Measurements from ENCODE around the gene NUDCD3.

Gene NUDCD3

DNA sequence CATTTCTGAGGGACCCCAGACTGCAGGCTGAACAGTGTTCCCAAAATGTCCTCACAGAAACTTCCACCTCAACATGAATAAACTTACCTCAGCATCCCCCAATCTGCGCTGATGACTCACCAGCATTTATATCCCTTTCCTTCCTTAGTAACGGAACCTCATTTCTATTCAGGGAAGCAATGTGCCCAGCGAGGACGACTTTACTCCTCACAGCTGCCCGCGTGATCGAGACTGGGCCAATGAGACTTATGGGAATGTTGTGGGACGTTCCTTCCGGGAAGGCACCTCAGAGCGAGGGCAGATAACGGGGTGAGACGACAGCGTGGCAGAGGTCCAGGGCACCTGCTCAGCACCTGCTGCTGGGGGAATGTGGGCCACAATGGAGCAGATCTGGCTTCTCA lies 91.9 kb downstream of the NUDCD3 start:
- no peak for DNase-seq

DNA sequence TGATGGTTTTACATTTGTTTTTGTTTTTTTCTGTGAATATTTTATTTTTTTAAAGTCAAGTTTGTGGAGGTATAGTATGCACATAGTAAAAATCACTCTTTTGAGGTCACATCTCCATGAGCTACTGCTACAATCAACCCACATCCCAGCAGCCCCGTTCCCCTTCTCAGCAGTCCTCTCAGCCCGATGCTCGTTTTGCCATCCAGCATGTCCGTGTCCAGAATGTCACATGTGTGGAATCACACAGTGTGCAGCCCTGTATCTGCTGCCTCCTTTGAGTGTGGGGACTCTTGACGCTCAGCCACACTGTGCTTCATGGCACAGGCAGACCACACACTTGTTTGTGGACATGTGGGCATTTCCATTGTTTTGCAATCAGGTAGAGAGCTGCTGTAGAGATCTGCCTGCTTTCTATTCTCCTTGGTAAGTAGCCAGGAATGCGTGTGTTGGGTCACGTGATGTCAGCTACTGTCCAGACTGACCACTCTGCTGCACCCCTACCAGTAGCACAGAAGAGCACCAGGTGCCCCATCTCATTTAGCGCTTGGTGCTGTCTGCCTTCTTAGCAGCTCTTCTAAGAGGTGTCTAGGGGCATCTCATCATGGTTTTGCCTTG lies 93.4 kb downstream of the NUDCD3 start:
- DNase-seq: no peak

DNA sequence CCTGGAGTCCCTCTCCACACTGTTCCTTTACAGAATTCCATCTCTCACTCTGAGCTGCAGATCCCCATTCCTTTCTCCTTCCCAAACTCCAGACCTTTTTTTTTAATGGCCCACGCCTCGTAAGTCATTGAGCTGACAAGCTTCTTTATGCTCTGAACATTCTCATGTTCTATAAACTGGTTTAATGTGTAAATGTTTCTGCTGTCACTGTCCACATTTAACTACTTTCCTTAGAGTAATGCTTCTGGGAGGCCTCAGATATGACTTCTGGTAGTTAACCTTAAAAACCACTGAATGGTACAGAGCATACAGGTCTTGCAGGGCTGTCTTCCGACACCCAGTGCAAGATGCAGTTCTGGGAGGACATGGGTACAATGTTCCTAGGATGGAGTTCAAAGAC lies 94.0 kb downstream of the NUDCD3 start:
- no peak for DNase-seq

DNA sequence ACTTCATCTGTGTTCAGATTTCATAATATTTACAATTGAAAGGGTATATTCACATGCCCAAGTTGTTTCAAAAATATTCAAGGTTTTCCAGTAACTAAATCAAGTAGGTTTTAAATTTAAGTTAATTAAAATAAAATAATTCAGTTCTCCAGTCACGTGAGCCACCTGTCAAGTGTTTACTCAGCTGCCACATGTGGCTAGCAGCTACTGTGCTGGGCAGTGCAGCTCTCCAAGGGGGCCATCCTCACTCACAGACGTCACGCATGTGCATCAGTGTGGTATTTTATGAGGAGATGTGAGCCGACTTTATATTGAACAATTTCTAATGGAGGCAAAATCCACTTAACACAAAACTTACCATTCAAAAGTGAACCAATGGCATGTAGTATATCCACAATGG lies 95.4 kb downstream of the NUDCD3 start:
- DNase-seq: no peak

DNA sequence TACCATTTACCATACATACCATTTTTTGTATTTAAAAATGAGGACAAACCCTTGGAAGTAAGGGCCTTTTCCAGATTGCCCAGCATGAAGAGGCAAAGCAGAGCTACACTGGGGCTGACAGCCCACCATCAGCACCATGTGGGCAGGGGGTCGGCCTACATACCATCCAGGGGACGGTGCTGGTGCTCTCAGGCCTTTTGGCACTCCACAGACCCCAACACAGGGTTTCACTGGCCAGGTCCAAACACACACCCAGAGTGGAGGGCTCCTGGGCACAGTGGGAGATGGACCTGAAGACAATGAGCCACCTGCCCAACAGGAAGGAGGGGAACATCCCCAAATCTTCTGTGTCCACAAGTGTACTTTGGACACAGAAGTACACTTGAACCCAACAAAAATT lies 95.8 kb downstream of the NUDCD3 start:
- no peak for DNase-seq

DNA sequence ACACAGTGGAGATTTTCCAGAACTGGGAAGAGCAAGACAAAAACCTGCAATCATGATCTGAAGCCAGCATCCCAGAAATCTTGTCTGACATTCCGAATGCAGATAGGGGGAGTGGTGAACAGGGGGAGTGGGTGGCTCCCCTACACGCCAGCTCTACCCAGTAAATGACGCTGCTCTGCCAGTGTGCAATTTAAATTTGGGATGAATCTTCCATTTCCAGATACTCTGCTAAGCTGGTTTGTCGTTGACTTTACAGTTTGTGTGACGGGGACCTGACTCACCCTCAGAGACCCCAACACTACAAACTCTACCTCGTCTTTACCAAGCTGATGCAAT lies 96.4 kb downstream of the NUDCD3 start:
- no peak for DNase-seq

DNA sequence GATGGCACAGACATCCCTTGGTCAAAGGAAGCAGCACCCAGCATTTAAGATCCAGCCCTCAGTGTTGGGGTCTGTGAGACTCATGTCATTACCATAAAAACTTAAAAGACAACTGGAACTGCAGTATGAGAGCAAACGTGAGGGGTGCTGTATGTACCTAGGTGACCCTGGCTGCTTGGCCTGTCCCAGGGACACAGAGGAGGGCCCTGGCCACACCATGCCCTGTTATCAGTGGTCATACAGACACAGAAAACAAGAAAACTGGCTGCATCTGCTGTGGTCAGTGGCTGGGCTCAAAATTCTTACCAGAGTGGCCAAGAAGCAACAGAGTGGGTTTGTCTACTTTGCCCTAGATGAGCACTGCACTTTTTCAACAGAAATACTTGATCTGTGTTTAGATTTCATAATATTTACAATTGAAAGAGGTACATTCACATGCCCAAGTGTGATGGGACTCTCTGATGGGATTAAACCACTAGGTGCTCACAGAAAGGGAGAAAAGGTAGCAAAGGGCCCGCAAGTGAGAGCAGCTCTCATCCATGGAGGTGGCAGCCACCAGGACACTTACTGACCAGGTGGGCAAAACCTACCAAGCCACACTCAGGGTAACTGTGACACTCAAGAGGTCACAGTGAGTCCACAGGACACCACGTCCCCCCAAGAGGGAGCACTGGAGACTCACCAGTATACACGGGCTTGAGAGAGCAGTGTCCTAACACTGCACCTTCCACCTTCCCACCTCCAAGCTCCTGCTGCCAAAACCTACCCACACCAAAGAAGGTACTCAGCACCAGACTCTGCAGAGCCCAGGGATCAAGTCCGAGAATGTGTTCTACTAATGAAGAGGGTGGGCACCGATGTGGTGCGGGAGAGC lies 97.0 kb downstream of the NUDCD3 start:
- no peak for DNase-seq

DNA sequence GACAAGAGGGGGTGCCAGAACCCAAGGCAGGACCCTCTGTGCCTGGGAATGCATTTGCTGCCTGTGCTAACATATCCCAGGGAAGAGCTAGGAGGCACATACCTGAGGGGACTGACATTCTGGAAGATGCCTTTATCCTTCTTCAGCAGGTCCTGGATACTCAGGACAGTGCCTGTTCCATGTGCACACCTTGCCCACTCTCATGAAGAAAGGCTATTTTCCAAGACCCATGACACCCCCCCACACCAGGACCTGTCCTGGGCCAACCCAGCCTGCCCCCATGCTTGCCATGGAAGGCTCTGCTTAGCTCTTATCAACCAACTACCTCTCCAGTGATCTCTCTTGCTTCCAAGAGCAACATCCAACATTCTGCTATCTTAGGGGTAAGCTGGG lies 97.8 kb downstream of the NUDCD3 start:
- DNase-seq: no peak

DNA sequence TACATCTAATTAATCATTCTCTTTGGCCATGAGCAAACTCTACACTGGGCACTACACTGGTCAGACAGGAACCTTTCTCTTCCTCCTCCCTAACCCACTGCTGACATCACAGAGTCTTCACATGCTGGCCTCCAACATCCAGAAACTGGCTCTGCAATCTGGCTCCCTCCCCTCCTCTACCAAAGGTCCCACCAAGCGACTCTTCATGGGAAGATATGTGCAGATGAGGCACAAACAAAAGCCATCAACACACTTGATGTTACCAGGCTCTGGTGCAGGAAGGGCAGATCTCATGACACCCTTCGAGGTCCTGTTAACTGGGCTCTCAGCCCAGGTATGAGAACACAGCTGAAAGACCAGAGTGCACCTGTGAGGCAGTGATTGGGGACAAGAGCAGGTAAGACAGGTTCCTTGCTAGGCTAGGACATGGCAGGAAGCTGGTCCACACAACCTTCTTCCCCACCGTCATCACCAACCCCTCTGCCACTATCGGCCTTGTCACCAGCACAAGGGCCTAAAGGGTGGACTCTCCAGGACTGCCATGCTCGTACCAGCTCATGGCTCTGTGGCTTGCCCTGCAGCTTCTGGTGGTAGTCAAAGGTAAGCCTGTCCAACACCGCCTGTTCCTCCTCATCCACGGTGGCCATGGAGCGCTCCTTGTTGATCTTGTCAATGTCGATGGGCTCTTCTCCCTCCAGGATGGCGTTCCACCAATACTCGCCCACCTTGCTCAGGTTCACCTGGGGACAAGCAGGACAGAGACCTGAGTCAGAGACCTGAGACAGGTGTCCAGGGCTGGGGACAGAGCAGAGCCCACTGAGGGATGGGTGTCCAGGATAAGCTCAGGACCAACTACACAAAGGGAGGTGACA lies 98.5 kb downstream of the NUDCD3 start:
- no peak for DNase-seq

DNA sequence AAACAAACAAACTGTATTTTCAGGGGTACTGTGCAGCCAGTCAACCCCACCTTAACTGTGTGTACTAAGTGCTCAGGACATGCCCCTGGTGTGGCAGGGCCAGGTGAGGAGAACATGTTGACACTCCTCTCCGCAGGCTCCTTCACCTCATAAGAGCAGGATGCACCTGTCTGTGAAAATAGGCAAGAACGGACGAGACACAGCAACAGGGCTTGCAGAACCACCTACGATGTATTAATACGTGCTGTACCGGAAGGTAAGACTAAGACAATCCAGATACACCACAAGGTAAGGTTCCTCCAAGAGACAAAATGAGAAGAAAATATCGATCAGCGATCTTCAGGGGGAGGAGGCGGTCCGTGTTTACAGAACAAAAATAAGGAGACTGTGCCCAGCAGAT lies 99.3 kb downstream of the NUDCD3 start:
- no peak for DNase-seq

DNA sequence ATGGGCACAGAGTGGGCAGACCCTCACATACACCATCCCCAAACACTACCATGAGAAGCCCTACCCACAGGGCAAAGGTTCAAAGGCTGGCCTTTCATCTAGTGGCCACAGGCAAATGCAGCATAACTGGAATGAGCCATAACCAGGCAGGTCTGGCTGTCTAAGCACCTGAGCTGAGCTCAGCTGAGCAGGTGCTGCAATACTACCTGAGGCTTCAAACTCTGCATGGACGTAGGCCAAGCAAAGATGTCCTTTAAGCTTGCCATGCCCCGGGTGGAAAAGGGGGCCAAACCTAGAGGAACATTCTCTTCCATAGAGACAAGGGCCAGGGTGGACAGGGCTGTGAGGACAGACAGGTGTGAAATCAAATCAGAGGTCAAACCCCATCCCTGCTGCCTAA lies 99.8 kb downstream of the NUDCD3 start:
- DNase-seq: no peak

DNA sequence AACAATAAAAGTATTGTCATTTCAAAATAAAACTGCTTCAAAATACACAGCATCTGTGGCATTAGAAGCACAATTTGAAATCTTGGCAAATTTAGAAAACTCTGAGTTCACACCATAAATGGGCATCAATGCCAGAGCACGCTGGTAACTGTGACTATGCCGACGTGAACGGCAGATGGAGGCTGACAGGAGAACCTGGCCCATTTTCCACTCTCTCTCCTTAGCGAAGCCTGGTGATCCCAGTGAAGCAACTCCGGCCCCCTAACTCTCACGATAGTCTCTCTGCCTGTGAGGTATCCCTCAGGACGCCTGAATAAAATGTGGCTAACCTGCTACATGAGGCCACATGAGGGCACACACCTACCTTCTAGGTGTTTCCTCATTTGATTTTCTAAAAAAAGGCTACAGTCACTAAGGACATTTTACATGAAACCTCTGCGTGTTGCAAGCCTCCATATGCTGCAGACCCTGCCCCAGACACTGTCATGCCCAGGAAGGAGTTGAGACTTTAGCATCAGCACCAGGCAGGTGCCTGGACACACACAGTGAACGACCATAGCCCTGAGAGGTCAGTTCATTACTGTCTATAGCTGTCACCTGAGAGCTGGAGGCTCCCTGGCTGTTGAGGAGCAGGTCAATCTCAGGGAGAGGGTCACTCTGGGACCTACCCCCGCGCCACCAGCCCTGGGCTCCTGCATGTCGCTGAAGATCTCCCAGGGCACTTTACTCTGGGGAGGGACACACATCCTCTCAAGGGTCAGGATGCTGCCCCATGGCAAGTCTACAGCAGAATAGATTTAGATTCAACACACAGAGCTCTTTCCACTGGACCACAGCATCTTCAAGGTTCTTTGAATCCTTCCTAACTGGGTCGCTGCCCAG lies 102.1 kb downstream of the NUDCD3 start:
- DNase-seq: no peak

DNA sequence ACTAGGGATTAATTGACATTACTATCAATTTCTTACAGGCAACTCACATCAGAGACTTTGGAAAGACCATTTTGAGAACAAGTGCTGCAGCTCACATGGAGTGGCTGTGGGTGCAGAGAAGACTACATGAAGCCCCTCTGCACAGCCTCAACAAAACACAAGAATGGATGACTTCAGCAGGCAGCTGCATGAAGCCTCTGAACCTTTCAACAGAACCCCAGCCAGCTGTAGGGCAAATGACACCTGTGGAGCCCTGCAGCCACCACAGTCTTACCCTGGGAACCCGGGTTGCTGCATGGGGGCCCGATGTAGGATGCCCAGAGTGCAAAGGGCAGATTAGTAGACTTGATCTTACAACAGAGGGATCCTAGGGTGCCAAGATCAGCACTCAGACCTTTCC lies 103.1 kb downstream of the NUDCD3 start:
- DNase-seq: no peak

DNA sequence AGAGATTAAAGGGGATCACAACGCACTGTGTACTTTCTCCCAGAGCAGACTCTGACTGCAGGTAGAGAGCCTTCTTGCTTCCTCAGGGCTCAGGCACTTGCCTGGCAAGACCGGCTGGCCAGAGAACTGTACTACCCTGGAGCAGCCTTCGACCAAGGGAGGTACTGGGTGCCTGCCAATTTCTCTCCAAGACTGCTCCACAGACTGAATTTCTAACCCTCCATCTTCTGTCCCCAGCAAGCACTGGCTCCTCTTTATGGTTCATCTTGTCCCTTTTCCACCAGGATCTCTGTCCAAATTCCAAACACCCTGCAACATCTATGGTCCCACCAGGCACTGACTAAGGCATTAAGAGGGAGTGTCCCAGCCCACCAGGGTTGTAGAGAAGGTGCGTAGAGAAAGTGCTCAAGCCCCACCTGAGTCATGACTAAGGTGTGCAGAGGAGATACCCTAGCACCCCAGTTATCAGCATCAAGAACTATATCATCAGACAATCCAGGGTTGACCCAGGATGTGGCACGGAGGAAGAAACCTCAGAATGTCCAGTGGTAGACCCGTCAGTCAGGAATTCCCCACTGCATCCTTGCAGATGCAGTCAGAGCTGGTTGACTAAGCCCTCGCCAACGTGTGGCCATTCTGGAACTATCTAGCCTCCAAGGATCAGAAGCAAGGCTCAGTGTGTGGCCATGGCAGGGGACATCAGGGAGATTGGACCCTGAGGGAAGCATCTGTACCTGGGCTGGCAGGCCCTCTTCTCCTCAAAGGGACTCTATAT lies 104.1 kb downstream of the NUDCD3 start:
- no peak for DNase-seq

DNA sequence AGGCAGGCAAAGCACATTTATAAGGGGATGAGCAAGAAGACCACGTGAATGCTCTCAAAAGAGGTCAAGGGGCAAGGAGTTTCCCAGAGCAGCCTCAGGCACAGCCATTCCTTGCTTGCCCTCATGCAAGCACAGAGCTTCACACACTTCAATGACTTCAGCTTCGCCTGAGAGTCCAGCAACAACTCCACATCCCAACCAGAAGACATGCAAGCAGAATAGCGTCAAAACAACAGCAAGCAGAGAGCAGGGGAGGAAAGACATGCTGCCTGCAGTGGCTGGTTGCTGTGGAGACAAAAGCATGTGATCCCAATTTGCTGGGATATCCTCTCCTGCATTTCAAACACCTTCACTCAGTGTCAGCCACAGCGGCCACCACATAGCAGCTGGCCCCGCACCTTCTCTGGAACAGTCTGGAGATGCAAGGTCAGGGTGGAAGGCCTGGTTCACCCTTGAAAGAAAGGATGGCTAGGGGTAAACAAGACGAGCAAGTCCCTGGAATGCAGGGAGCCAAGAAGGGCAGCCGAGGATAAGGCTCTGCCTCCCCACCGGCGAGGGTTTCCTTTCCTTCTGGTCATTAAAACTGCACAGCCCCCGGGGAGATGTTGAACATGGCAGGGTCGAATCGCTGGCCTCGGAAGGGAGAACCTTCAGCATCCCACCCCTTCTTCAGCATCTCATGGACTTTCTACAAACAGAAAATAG lies 104.9 kb downstream of the NUDCD3 start:
- no peak for DNase-seq

DNA sequence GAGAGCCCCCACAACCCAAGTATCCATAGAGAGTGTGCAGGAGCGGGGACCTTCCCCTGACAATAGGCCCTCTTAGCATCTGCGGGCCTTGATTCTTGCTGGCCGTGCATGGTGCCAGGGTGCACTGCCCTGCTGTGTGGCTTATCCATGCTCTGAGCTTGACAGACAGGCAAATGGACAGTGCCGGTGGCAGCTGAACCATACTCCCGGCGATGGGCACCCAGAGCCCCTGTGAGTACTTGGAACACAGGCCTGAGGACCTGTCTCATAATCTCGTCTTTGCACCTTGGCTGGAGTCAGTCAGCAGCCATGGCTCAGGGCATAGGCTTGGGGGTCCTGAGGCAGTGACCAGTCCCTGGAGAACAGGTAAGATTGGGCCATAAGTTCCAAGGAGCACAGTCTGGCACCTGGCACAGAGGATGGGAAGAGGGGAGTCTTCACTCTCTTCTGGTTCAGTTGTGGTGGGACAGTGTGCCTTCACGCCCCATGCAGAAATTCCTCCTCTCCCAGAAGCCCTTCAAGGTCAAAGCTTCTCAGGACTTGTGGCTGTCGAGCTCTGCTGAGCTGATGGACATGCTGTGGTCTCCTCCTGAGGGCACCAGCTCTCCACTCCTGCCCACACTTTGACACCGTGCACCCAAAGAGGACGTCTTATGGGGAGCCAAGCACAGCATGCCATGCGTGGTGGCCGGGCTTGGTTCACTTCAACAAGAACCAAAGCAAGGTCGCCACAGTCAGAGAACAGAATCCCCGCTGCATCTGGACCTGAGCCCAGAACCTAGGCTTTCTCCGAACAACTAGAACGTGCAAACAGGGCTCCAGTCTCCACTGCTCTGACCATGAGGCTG lies 105.6 kb downstream of the NUDCD3 start:
- DNase-seq: no peak

DNA sequence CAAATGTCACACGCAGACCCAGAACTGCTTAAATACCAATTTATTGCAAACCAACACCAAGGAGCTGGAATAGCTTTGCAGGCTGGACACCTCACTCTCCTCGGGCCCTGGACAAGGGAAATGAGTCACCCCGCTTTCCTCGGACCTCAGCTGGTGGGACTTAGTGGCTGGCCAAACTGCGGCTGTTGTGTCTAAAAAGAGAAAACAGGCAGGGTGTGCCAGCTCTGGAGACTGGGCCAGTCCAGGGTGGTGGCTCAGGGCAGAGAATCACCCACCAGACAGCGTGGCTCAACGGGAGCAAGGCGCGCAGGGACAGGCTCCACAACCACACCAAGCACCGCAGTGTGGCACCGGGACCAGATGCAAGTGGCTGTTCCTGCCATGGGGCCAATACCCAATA lies 106.9 kb downstream of the NUDCD3 start:
- no peak for DNase-seq

DNA sequence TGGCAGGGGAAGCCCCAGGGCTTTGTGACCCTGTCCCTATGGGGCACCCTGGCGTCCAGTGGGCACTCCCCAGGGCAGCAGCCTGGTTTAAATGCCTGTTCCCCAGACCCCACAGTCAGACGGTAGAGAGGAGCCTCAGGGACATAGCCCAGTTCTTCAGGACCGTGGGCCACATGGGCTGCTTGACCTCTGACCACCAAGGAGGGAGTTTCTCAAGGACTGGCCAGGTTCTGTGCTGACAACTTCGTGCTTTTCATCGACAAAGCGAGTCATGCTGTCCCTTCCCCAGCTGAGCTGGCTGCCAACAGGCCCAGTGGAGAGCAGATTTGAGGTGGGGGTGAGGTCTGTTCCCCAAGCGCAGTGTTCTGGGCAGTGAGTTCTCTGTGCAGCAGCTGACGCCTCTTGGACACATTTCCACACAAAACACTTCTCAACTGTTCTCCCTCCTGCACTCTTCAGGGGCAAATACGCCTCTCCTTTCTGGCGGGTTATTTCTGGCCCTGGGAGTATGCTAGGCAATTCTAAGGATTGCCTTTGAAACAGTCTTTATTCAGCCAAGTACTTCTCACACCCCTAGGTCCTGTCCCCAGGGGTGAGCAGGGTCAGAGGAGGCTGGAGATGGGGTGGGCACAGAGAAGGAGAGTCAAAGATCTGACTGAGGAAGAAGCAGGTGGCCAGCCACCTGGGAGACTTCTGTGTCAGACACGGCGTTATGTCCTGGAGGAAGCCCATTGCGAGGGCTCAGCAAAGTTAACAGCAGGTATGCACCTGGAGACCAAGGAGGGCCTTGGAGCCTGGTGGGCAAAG lies 107.8 kb downstream of the NUDCD3 start:
- DNase-seq: no peak

DNA sequence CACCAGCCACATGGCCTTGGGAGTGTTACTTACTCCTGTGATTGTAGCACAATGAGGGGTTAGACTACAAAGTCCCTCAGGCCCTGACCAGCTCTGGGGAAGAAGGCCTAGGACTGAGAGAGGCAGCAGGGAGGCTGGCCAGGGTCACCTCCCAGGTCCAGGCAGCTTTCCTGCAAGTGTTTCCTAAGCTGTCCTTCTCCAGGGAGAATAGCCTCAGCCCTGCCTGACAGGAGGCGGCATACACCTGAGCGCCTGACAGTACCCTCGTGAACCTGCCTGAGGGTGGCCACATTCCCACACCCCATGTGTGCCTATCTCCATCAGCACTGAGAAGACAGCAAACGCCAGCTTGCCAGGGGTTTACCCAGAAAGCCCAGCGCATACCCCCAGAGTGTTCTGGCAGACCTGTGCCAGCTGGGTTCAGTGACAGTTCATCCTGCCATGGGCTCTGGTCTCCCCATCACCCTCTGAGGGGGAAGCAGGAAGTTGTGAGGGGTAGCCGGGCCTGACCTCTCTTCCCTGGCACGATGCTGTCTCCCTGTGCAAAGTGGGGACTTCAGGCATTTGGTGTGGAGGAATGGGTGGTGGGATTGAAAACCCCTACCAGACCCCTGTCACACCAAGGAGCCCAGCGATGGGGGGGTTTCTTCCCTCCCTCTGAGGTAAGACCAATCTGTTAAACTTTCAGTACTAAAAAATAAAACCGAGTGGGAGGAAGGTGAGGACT lies 108.8 kb downstream of the NUDCD3 start:
- DNase-seq: no peak
